Mesendoderm (in vitro differentiated cells): ENCODE data around the gene AGBL1.

ENCODE experiments used
- DNase-seq: peaks from one replicate; pipeline ENCODE4 v3.0.0; 2013
- H2AK5ac ChIP-seq: 2 replicates; pipeline ENCODE4 v1.6.1; 2013; ENCODE audit warnings: low read length, inconsistent platforms
- H2BK120ac ChIP-seq: 2 replicates; pipeline ENCODE4 v1.6.1; 2013; ENCODE audit warnings: low read depth, mild to moderate bottlenecking, low read length, moderate library complexity, mixed read lengths
- H2BK15ac ChIP-seq: replicated peaks from 2 replicates; pipeline ENCODE4 v1.6.1; 2013; ENCODE audit warnings: low read depth, mild to moderate bottlenecking, moderate library complexity
- H2BK5ac ChIP-seq: 2 replicates; pipeline ENCODE4 v1.6.1; 2013; ENCODE audit warnings: low read length, inconsistent platforms
- H3K18ac ChIP-seq: 2 replicates; pipeline ENCODE4 v1.6.1; 2013; ENCODE audit warnings: mild to moderate bottlenecking, low read length, mixed read lengths
- H3K23ac ChIP-seq: one replicate; pipeline ENCODE4 v1.6.1; 2013; ENCODE audit warnings: low read length
- H3K27ac ChIP-seq: 2 replicates; pipeline ENCODE4 v1.5.1; 2013; ENCODE audit warnings: low read depth, mild to moderate bottlenecking, inconsistent platforms, low read length, moderate library complexity
- H3K27me3 ChIP-seq: 2 replicates; pipeline ENCODE4 v1.6.1; 2013; ENCODE audit warnings: low read length, control low read depth, mild to moderate bottlenecking, inconsistent platforms; ENCODE audit not compliant: insufficient read depth, poor library complexity
- H3K36me3 ChIP-seq: 2 replicates; pipeline ENCODE4 v1.6.1; 2013; ENCODE audit warnings: low read length, inconsistent platforms; ENCODE audit not compliant: control insufficient read depth, insufficient read depth
- H3K4ac ChIP-seq: one replicate; pipeline ENCODE4 v1.6.1; 2013; ENCODE audit warnings: low read depth, mild to moderate bottlenecking, low read length, moderate library complexity
- H3K4me1 ChIP-seq: 2 replicates; pipeline ENCODE4 v1.6.1; 2013; ENCODE audit warnings: low read depth, low read length, inconsistent platforms; ENCODE audit not compliant: control insufficient read depth
- H3K4me2 ChIP-seq: 2 replicates; pipeline ENCODE4 v1.6.1; 2013; ENCODE audit warnings: low read length
- H3K4me3 ChIP-seq: 2 replicates; pipeline ENCODE4 v1.5.1; 2013; ENCODE audit warnings: mild to moderate bottlenecking, low read length
- H3K56ac ChIP-seq: one replicate; pipeline ENCODE4 v1.6.1; 2013; ENCODE audit warnings: low read length
- H3K79me1 ChIP-seq: 2 replicates; pipeline ENCODE4 v1.6.1; 2013; ENCODE audit warnings: low read length, inconsistent platforms
- H3K79me2 ChIP-seq: 2 replicates; pipeline ENCODE4 v1.6.1; 2013; ENCODE audit warnings: mild to moderate bottlenecking, low read length; ENCODE audit not compliant: control insufficient read depth, insufficient read depth
- H3K9ac ChIP-seq: 2 replicates; pipeline ENCODE4 v1.6.1; 2013; ENCODE audit warnings: low read length, inconsistent platforms
- H4K5ac ChIP-seq: one replicate; pipeline ENCODE4 v1.6.1; 2013; ENCODE audit warnings: low read length
- H4K8ac ChIP-seq: one replicate; pipeline ENCODE4 v1.6.1; 2013; ENCODE audit warnings: low read depth, mild to moderate bottlenecking, control low read depth, low read length, moderate library complexity
- WGBS: extraction: QIAGEN DNeasy Blood & Tissue Kit; methylation state at CpG from one replicate; pipeline ENCODE4 v1.1.7; 2013; ENCODE audit warnings: low lambda C conversion rate, missing lambda C conversion rate; ENCODE audit not compliant: insufficient coverage; ENCODE audit errors: extremely low coverage; 5-methylcytosine and 5-hydroxymethylcytosine counted together

AGBL1 gene

GRCh38 chr15:86255247-86255646 lies 175.6 kb downstream of the AGBL1 start:
- Histone ChIP-seq H4K5ac (no peak overlapping the region), H3K79me1 (no peaks in the 10 kb centered on the region), H2BK15ac (no peak overlapping the region), H2BK5ac (no peak overlapping the region), H3K4me3 (no peak overlapping the region), H2AK5ac (no peak overlapping the region), H3K27ac (no peak overlapping the region), H3K4me1 (no peaks in the 10 kb centered on the region), H3K27me3 (no peaks in the 10 kb centered on the region), H3K56ac (no peak overlapping the region), H3K23ac (no peak overlapping the region), H3K9ac (no peak overlapping the region), H2BK120ac (no peak overlapping the region), H3K4ac (no peak overlapping the region), H3K36me3 (no peaks in the 10 kb centered on the region), H4K8ac (no peak overlapping the region), H3K79me2 (no peaks in the 10 kb centered on the region), H3K18ac (no peak overlapping the region), H3K4me2 (no peak overlapping the region)
- no CpG with 5 or more reads among the region's 2 CpGs for WGBS
- no peak for DNase-seq

DNA sequence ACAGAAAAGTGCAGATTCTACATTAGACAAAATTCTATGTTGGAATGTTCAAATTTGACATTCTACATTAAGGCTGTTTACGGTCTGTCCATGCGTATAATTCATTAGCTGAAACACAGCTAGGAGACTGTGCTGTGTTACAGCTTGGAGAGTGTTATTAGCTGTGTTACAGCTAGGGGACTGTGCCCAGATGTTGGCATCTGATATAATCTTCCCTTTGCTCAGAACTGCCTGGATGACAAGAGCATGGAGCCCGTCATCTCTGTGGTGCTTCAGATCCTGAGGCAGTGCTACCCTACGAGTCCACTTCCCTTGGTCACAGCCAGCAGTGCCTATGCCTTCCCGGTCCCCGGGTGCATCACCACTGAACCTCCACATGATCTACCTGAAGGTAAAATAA lies 177.0 kb downstream of the AGBL1 start:
- Histone ChIP-seq H3K4ac (no peak overlapping the region), H2BK5ac (no peak overlapping the region), H3K4me3 (no peak overlapping the region), H3K18ac (no peak overlapping the region), H3K9ac (no peak overlapping the region), H3K36me3 (no peaks in the 10 kb centered on the region), H3K79me1 (no peaks in the 10 kb centered on the region), H3K56ac (no peak overlapping the region), H4K5ac (no peak overlapping the region), H2BK120ac (no peak overlapping the region), H3K4me1 (no peaks in the 10 kb centered on the region), H3K27ac (no peak overlapping the region), H4K8ac (no peak overlapping the region), H2AK5ac (no peak overlapping the region), H3K27me3 (no peaks in the 10 kb centered on the region), H2BK15ac (no peak overlapping the region), H3K4me2 (no peak overlapping the region), H3K79me2 (no peaks in the 10 kb centered on the region), H3K23ac (no peak overlapping the region)
- no peak for DNase-seq
- no CpG with 5 or more reads among the region's 6 CpGs for WGBS

- H3K36me3 ChIP-seq = no peaks in the 10 kb centered on the region
- no peak overlapping the region for H3K4me3 ChIP-seq
- DNase-seq = no peak
- H4K8ac ChIP-seq = no peak overlapping the region
- H3K79me2 ChIP-seq = no peaks in the 10 kb centered on the region
- H2BK5ac ChIP-seq = no peak overlapping the region
- H3K56ac ChIP-seq = no peak overlapping the region
- no peak overlapping the region for H3K18ac ChIP-seq
- no peak overlapping the region for H4K5ac ChIP-seq
- no peak overlapping the region for H3K9ac ChIP-seq
- no peaks in the 10 kb centered on the region for H3K27me3 ChIP-seq
- H3K4me1 ChIP-seq = no peaks in the 10 kb centered on the region
- no peak overlapping the region for H3K27ac ChIP-seq
- no peak overlapping the region for H3K23ac ChIP-seq
- H3K79me1 ChIP-seq = no peaks in the 10 kb centered on the region
- no peak overlapping the region for H2BK120ac ChIP-seq
- no peak overlapping the region for H2AK5ac ChIP-seq
- no peak overlapping the region for H2BK15ac ChIP-seq
- no CpG with 5 or more reads among the region's 5 CpGs for WGBS
- no peak overlapping the region for H3K4ac ChIP-seq
- H3K4me2 ChIP-seq = no peak overlapping the region
These were observed 179.9 kb downstream of the AGBL1 start for GRCh38 chr15:86259589-86259988.

- Histone ChIP-seq H4K8ac (no peak overlapping the region), H2BK15ac (no peak overlapping the region), H3K79me2 (no peaks in the 10 kb centered on the region), H3K4me3 (no peak overlapping the region), H3K4me2 (no peak overlapping the region), H3K56ac (no peak overlapping the region), H3K4ac (no peak overlapping the region), H3K9ac (no peak overlapping the region), H2BK120ac (no peak overlapping the region), H3K18ac (no peak overlapping the region), H3K4me1 (no peaks in the 10 kb centered on the region), H4K5ac (no peak overlapping the region), H3K79me1 (no peaks in the 10 kb centered on the region), H3K23ac (no peak overlapping the region), H3K27me3 (no peaks in the 10 kb centered on the region), H2BK5ac (no peak overlapping the region), H3K36me3 (no peaks in the 10 kb centered on the region), H2AK5ac (no peak overlapping the region), H3K27ac (no peak overlapping the region)
- no CpG with 5 or more reads among the region's 2 CpGs for WGBS
- no peak for DNase-seq
These were observed 183.6 kb downstream of the AGBL1 start for GRCh38 chr15:86263230-86263629.

GRCh38 chr15:86266896-86267484 lies 187.3 kb downstream of the AGBL1 start:
- Histone ChIP-seq H3K4ac (no peak overlapping the region), H2AK5ac (no peak overlapping the region), H3K27ac (no peak overlapping the region), H3K23ac (no peak overlapping the region), H3K4me3 (no peak overlapping the region), H3K79me2 (no peaks in the 10 kb centered on the region), H3K4me2 (no peak overlapping the region), H3K27me3 (no peaks in the 10 kb centered on the region), H2BK120ac (no peak overlapping the region), H2BK5ac (no peak overlapping the region), H4K8ac (no peak overlapping the region), H3K56ac (no peak overlapping the region), H4K5ac (no peak overlapping the region), H3K18ac (no peak overlapping the region), H2BK15ac (no peak overlapping the region), H3K4me1 (no peaks in the 10 kb centered on the region), H3K79me1 (no peaks in the 10 kb centered on the region), H3K36me3 (no peaks in the 10 kb centered on the region), H3K9ac (no peak overlapping the region)
- DNase-seq = no peak
- WGBS = no CpG with 5 or more reads among the region's 6 CpGs

DNA sequence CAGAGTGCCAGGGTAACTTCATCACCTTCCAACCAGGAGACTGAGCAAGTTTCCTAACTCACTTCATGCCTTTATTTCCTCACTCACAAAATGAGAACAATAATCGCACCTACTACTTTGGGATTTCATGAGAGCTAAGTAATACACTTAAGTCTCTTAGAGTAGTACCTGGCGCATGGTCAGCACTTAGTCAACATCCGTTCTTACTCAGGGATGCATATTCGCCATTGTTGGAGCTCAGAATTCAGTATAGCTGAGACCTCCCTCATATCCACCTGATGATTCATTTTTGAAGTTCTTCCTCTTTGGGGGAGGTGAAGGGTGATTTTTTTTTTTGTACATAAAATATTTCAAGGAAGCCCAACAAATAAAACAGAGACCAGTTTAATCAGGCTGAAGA lies 188.2 kb downstream of the AGBL1 start:
- Histone ChIP-seq H3K79me2 (no peaks in the 10 kb centered on the region), H3K9ac (no peak overlapping the region), H3K56ac (no peak overlapping the region), H4K8ac (no peak overlapping the region), H3K23ac (no peak overlapping the region), H4K5ac (no peak overlapping the region), H3K4ac (no peak overlapping the region), H2BK120ac (no peak overlapping the region), H2BK15ac (no peak overlapping the region), H3K4me2 (no peak overlapping the region), H2BK5ac (no peak overlapping the region), H3K27me3 (no peaks in the 10 kb centered on the region), H3K79me1 (no peaks in the 10 kb centered on the region), H3K36me3 (no peaks in the 10 kb centered on the region), H3K4me1 (no peaks in the 10 kb centered on the region), H3K18ac (no peak overlapping the region), H2AK5ac (no peak overlapping the region), H3K4me3 (no peak overlapping the region), H3K27ac (no peak overlapping the region)
- WGBS = no CpG with 5 or more reads among the region's 4 CpGs
- DNase-seq = no peak
